Thyroid gland (tissue), 4 donors: Measurements from ENCODE around the gene GALNT8.

Experiments used
- CTCF ChIP-seq, 6 experiments: fragments of 200-600 bp in 3 of 6; fragments of 450-650 bp in 3 of 6; sonication (generic) in 3 of 6; IDR thresholded peaks; one replicate each; pipeline ENCODE4 v1.5.1; 2016 to 2019; ENCODE audit warnings: antibody characterized with exemption in 6 of 6, mild to moderate bottlenecking in 2 of 6, inconsistent platforms in 1 of 6, moderate library complexity in 1 of 6
- POLR2A ChIP-seq, 2 donors: fragments of 450-650 bp; IDR thresholded peaks; one replicate each; pipeline ENCODE4 v1.6.1; 2017; ENCODE audit warnings: antibody characterized with exemption in 2 of 2, mild to moderate bottlenecking in 2 of 2, moderate library complexity in 1 of 2

- no peak for TF ChIP-seq CTCF (IDR thresholded peaks at IDR 0.05)
- no peak for TF ChIP-seq POLR2A (IDR thresholded peaks at IDR 0.05)
Observed at GRCh38 chr12:4820971-4821370, 100.8 kb downstream of the GALNT8 start.
